ENCODE data around the gene PPP2R2B.

DNA sequence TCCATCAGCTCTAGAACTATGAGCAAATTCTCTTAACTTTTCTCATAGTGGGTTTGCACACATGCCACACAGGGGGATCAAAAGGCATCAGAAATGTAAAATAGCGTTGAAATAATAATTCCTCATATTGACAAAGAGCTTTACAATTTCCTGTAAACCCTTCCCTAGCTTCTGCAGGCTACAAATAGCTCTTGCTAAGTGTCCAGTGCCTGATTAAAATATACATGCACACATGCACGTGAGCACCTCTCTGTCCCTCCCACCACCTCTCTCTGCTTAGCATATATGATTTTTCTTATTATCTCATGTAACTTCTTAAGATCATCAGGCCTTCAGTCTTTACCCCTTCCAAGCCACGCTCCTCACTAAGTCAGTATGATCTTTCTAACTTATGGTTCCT lies 13.7 kb upstream of the PPP2R2B start:
- TF ChIP-seq, protein P1, sequence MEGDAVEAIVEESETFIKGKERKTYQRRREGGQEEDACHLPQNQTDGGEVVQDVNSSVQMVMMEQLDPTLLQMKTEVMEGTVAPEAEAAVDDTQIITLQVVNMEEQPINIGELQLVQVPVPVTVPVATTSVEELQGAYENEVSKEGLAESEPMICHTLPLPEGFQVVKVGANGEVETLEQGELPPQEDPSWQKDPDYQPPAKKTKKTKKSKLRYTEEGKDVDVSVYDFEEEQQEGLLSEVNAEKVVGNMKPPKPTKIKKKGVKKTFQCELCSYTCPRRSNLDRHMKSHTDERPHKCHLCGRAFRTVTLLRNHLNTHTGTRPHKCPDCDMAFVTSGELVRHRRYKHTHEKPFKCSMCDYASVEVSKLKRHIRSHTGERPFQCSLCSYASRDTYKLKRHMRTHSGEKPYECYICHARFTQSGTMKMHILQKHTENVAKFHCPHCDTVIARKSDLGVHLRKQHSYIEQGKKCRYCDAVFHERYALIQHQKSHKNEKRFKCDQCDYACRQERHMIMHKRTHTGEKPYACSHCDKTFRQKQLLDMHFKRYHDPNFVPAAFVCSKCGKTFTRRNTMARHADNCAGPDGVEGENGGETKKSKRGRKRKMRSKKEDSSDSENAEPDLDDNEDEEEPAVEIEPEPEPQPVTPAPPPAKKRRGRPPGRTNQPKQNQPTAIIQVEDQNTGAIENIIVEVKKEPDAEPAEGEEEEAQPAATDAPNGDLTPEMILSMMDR (IDR thresholded peaks at IDR 0.05): no peak
- TF ChIP-seq, protein P2, sequence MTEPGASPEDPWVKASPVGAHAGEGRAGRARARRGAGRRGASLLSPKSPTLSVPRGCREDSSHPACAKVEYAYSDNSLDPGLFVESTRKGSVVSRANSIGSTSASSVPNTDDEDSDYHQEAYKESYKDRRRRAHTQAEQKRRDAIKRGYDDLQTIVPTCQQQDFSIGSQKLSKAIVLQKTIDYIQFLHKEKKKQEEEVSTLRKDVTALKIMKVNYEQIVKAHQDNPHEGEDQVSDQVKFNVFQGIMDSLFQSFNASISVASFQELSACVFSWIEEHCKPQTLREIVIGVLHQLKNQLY (CRISPR knock-in tag; IDR thresholded peaks at IDR 0.05): no peak
- TF ChIP-seq CREB1 (CRISPR knock-in tag; IDR thresholded peaks at IDR 0.05) (no peak), KAT7 (CRISPR knock-in tag; IDR thresholded peaks at IDR 0.05; ENCODE audit: borderline replicate concordance) (no peak), ESRRA (CRISPR knock-in tag; IDR thresholded peaks at IDR 0.05; ENCODE audit: borderline replicate concordance) (no peak), FOXP1 (CRISPR knock-in tag; IDR thresholded peaks at IDR 0.05; ENCODE audit: borderline replicate concordance) (no peak), FOXJ3 (CRISPR knock-in tag; IDR thresholded peaks at IDR 0.05; ENCODE audit: borderline replicate concordance) (no peak), NFYB (CRISPR knock-in tag; conservative IDR thresholded peaks at IDR 0.05; ENCODE audit: low read depth) (no peak), MXD4 (CRISPR knock-in tag; IDR thresholded peaks at IDR 0.05; ENCODE audit: borderline replicate concordance) (no peak), CREM (CRISPR knock-in tag; IDR thresholded peaks at IDR 0.05) (no peak)
- TF ChIP-seq, protein P3, sequence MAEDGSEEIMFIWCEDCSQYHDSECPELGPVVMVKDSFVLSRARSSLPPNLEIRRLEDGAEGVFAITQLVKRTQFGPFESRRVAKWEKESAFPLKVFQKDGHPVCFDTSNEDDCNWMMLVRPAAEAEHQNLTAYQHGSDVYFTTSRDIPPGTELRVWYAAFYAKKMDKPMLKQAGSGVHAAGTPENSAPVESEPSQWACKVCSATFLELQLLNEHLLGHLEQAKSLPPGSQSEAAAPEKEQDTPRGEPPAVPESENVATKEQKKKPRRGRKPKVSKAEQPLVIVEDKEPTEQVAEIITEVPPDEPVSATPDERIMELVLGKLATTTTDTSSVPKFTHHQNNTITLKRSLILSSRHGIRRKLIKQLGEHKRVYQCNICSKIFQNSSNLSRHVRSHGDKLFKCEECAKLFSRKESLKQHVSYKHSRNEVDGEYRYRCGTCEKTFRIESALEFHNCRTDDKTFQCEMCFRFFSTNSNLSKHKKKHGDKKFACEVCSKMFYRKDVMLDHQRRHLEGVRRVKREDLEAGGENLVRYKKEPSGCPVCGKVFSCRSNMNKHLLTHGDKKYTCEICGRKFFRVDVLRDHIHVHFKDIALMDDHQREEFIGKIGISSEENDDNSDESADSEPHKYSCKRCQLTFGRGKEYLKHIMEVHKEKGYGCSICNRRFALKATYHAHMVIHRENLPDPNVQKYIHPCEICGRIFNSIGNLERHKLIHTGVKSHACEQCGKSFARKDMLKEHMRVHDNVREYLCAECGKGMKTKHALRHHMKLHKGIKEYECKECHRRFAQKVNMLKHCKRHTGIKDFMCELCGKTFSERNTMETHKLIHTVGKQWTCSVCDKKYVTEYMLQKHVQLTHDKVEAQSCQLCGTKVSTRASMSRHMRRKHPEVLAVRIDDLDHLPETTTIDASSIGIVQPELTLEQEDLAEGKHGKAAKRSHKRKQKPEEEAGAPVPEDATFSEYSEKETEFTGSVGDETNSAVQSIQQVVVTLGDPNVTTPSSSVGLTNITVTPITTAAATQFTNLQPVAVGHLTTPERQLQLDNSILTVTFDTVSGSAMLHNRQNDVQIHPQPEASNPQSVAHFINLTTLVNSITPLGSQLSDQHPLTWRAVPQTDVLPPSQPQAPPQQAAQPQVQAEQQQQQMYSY (CRISPR knock-in tag; IDR thresholded peaks at IDR 0.05): no peak
- TF ChIP-seq, protein P4, sequence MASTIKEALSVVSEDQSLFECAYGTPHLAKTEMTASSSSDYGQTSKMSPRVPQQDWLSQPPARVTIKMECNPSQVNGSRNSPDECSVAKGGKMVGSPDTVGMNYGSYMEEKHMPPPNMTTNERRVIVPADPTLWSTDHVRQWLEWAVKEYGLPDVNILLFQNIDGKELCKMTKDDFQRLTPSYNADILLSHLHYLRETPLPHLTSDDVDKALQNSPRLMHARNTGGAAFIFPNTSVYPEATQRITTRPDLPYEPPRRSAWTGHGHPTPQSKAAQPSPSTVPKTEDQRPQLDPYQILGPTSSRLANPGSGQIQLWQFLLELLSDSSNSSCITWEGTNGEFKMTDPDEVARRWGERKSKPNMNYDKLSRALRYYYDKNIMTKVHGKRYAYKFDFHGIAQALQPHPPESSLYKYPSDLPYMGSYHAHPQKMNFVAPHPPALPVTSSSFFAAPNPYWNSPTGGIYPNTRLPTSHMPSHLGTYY (CRISPR knock-in tag; IDR thresholded peaks at IDR 0.05): no peak
- TF ChIP-seq, protein P5, sequence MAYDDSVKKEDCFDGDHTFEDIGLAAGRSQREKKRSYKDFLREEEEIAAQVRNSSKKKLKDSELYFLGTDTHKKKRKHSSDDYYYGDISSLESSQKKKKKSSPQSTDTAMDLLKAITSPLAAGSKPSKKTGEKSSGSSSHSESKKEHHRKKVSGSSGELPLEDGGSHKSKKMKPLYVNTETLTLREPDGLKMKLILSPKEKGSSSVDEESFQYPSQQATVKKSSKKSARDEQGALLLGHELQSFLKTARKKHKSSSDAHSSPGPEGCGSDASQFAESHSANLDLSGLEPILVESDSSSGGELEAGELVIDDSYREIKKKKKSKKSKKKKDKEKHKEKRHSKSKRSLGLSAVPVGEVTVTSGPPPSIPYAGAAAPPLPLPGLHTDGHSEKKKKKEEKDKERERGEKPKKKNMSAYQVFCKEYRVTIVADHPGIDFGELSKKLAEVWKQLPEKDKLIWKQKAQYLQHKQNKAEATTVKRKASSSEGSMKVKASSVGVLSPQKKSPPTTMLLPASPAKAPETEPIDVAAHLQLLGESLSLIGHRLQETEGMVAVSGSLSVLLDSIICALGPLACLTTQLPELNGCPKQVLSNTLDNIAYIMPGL (CRISPR knock-in tag; IDR thresholded peaks at IDR 0.05): no peak
- TF ChIP-seq, protein P6, sequence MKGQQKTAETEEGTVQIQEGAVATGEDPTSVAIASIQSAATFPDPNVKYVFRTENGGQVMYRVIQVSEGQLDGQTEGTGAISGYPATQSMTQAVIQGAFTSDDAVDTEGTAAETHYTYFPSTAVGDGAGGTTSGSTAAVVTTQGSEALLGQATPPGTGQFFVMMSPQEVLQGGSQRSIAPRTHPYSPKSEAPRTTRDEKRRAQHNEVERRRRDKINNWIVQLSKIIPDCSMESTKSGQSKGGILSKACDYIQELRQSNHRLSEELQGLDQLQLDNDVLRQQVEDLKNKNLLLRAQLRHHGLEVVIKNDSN (CRISPR knock-in tag; IDR thresholded peaks at IDR 0.05): no peak
